ENCODE data around the gene PLEKHM1.
"Not testable (repeated sequence)": the region's sequence is repeated elsewhere in the genome, so short reads cannot be mapped to it uniquely, and the experiment has no call there.

The PLEKHM1 gene

GRCh38 chr17:45490615-45491433 is at the start of gene PLEKHM1:
TSS of gene PLEKHM1 (minus strand) at chr17:45490721. CDS start at chr17:45482484, 8,237 bp downstream.
- DNase-seq (ENCODE audit: low read depth): peak; percentile 25

DNA sequence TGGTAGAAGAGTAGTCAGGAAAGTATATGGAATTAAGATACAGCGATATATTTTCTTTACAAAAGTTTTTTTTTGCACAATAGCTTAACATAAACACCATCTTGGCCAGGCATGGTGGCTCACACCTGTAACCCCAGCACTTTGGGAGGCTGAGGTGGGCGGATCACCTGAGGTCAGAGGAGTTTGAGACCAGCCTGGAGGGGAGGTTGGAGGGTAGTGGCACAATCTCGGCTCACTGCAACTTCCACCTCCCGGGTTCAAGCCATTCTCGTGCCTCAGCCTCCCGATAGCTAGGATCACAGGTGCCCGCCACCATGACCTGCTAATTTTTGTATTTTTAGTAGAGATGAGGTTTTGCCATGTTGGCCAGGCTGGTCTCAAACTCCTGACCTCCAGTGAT is 47.6 kb upstream of the PLEKHM1 start:
- DNase-seq (ENCODE audit: low read depth); H3K4me3 ChIP-seq (ENCODE audit: low read depth, low read length): not testable (repeated sequence)

More at GRCh38 chr17:45490615-45491433, at the start of gene PLEKHM1:
- H3K4me3 ChIP-seq (ENCODE audit: low read depth, low read length): peak within 1 kb of the TSS; percentile 66

DNA sequence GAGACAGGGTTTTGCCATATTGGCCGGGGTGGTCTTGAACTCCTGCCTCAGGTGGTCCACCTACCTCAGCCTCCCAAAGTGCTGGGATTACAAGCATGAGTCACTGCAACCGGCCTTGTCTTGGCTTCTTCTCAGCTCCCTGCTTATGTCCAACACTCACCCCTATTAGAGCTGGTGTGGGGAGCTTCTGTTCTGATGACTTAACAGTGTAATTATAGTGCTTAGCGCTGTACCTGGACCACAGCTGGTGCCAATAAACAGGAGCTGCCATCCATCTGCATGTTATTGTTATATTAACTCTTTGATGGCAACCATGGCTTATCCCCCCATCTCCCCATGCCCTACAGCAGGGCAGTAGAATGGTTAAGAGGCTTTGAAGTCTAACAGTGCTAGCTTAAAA is 15.6 kb upstream of the PLEKHM1 start:
- not testable (repeated sequence) for DNase-seq (ENCODE audit: low read depth); H3K4me3 ChIP-seq (ENCODE audit: low read depth, low read length)

- H3K4me3 ChIP-seq (ENCODE audit: low read depth, low read length): not testable (repeated sequence)
These were observed 14.7 kb upstream of the PLEKHM1 start for GRCh38 chr17:45505183-45505582.

GRCh38 chr17:45501092-45501707 is 10.7 kb upstream of the PLEKHM1 start:
- H3K4me3 ChIP-seq (ENCODE audit: low read depth, low read length); DNase-seq (ENCODE audit: low read depth): not testable (repeated sequence)

More at GRCh38 chr17:45505183-45505582, 14.7 kb upstream of the PLEKHM1 start:
- not testable (repeated sequence) for DNase-seq (ENCODE audit: low read depth)

DNA sequence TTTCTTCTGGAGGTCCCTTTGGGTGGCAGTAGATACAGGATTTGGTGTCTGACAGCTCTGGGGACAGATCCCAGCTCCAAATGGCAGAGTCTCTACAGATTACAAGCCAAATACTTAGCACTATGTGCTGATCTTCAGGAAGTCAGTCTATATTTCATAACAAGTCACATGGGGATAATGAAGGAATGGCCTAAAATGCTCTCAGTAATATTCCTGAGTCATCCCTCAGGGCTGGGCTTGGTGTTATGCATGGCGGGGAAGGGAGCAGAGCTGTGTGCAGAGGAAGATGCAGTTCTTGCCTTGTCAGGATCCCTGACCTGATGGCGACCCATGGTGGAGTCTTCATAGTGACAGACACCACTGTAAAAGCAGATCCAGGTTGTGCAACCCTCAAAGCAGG is 10.0 kb upstream of the PLEKHM1 start:
- not testable (repeated sequence) for DNase-seq (ENCODE audit: low read depth); H3K4me3 ChIP-seq (ENCODE audit: low read depth, low read length)

DNA sequence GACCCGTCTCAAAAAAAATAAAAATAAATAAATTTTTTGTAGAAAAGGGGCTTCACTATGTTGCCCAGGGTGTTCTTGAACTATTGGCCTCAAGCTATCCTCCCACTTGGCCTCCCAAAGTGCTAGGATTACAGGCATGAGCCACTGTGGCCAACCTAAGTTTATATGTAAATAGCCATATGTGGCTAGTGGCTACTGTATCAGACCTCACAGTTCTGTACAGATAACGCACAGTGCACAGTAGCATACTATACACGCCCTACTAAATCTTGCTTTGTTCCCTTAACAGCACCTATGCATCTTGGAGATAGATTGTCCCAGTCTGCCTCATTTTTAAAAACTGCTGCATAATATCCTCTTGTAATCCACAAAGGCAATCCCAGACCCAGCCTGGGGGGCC is 8.7 kb upstream of the PLEKHM1 start:
- not testable (repeated sequence) for H3K4me3 ChIP-seq (ENCODE audit: low read depth, low read length); DNase-seq (ENCODE audit: low read depth)

- not testable (repeated sequence) for H3K4me3 ChIP-seq (ENCODE audit: low read depth, low read length); DNase-seq (ENCODE audit: low read depth)
These were observed 7.9 kb upstream of the PLEKHM1 start for GRCh38 chr17:45498377-45498776.

DNA sequence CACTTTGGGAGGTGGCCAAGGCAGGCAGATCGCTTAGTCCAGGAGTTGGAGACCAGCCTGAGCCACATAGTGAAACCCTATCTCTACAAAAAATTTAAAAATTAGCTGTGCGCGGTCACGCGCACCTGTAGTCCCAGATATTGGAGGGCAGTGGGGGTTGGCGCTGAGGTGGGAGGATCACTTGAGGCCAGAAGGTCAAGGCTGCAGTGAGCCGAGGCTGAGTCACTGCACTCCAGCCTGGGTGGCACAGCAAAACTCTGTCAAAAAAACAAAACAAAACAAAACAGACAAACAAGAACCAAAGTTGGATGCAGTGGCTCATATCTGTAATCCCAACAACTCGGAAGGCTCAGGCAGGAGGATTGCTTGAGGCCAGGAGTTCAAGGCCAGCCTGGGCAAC is 6.9 kb upstream of the PLEKHM1 start:
- DNase-seq (ENCODE audit: low read depth); H3K4me3 ChIP-seq (ENCODE audit: low read depth, low read length): not testable (repeated sequence)

DNA sequence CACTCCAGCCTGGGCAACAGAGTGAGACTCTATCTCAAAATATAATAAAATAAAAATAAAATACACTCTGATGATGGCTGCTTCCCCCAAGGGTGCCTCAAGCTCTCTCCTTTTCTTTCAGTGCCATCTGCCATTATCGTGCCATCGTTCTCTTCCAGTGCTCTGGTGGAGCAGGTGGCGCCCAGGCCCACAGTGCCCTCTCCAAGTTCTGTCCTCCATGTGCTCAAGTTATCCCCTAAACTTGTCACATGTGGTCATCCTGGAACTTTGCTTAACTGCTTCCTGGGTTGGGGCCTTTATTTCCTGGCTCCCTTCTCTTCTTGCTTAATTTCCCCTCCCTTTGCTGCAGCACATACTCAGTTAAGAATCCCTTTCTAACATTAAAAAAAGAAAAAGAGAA is 6.0 kb upstream of the PLEKHM1 start:
- not testable (repeated sequence) for H3K4me3 ChIP-seq (ENCODE audit: low read depth, low read length)

DNA sequence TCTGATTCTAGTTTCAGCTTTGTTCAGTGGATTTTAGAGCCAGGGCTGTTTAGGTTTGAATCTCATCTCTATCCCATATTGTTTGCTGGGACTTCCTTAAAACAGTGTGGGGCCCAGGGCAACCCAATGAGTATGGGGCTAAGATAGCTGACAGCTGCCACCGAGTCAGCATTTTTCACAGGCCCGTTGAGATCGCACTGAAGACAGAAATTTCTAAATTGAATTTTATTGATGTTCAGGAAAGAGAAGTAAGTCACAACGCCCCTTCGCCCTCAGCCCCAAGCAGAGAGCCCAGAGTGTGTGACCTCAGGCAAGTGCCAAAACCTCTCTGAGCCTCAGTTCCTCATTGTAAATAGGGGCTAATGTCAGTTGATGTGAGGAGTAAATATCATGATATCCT is 4.0 kb upstream of the PLEKHM1 start:
- not testable (repeated sequence) for DNase-seq (ENCODE audit: low read depth); H3K4me3 ChIP-seq (ENCODE audit: low read depth, low read length)

More for the DNA sequence above, 6.0 kb upstream of the PLEKHM1 start:
- DNase-seq (ENCODE audit: low read depth): not testable (repeated sequence)

DNA sequence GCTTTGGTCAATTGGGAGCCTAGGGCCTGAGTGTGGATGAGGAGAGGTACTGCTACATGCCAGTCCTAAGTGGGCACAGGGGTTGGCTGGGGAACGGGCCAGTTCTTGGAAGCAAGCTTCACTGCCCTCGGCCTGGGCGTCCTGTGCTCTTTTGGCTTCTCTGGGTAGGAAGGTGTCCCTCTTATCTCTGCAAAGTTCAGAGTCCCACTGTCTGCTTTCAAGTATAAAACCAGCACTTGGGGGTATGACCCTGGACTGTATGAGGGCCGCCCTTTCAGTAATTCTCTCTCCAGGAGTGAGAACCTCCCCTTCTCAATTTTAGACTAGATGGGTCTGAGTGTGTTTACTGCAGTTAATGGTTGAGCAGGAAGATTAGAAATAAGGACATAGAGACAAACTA is 1.6 kb upstream of the PLEKHM1 start:
- H3K4me3 ChIP-seq (ENCODE audit: low read depth, low read length); DNase-seq (ENCODE audit: low read depth): not testable (repeated sequence)

GRCh38 chr17:45490198-45490597 is 323 bp downstream of the PLEKHM1 start:
- H3K4me3 ChIP-seq (ENCODE audit: low read depth, low read length): peak overlapping the region; percentile 66
- DNase-seq (ENCODE audit: low read depth): not testable (repeated sequence)

GRCh38 chr17:45487704-45488103 is 2.8 kb downstream of the PLEKHM1 start:
- DNase-seq (ENCODE audit: low read depth); H3K4me3 ChIP-seq (ENCODE audit: low read depth, low read length): not testable (repeated sequence)

GRCh38 chr17:45483591-45484216 is 6.8 kb downstream of the PLEKHM1 start:
- DNase-seq (ENCODE audit: low read depth); H3K4me3 ChIP-seq (ENCODE audit: low read depth, low read length): not testable (repeated sequence)

DNA sequence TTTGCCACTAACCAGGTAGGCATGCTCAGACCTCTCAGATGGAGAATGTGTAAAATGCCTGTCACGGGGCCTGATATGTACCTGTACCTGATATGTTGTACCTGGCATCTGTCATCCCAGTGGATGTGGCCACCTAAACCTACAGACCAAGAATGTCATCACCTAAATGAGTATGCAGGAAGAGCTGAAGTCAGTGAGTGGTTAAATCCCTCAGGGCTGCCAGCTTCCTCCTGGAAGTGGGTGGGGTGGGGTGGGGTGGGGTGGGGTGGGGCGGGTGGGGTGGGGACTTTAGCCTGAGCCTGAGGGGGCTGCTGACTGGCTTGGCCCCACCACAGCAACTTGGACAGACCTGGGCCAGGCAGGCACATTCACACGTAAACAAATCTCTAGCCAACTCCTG is 7.3 kb downstream of the PLEKHM1 start:
- H3K4me3 ChIP-seq (ENCODE audit: low read depth, low read length); DNase-seq (ENCODE audit: low read depth): not testable (repeated sequence)

- not testable (repeated sequence) for DNase-seq (ENCODE audit: low read depth); H3K4me3 ChIP-seq (ENCODE audit: low read depth, low read length)
These were observed 8.2 kb downstream of the PLEKHM1 start for GRCh38 chr17:45482317-45482716.

- not testable (repeated sequence) for H3K4me3 ChIP-seq (ENCODE audit: low read depth, low read length); DNase-seq (ENCODE audit: low read depth)
These were observed 15.1 kb downstream of the PLEKHM1 start for GRCh38 chr17:45475436-45475835.

DNA sequence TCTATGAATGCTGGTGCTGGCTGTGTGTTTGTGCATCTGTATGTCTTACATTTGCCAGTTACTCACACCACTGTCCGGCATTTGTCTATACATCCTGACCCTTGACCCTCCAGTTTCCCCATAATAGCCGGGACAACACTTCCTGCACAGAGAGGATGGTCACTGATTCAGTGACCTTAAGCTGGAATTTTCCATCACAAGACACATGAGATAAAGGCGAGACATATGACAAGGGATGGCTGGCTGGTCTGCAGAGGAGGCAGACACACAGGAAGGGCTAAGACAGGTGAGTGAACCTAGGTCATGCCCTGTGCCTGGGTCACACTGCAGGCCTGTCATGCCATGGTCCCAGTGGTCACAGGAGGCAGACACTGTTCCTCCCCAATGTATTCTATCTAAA is 18.3 kb downstream of the PLEKHM1 start:
- H3K4me3 ChIP-seq (ENCODE audit: low read depth, low read length); DNase-seq (ENCODE audit: low read depth): not testable (repeated sequence)

GRCh38 chr17:45469204-45469563 is 21.3 kb downstream of the PLEKHM1 start:
- not testable (repeated sequence) for H3K4me3 ChIP-seq (ENCODE audit: low read depth, low read length); DNase-seq (ENCODE audit: low read depth)
